ENCODE data around the gene TASP1. TPM values are rescaled to one million over a fixed set of nuclear protein-coding genes. Genes with fewer than 3 reads are reported as not detected.
"Not testable (repeated sequence)": the region's sequence is repeated elsewhere in the genome, so short reads cannot be mapped to it uniquely, and the experiment has no call there.

The TASP1 gene
- total RNA-seq, 6 experiments from 2014 or later = 5.2 to 6.4 (median 6.0) TPM

DNA sequence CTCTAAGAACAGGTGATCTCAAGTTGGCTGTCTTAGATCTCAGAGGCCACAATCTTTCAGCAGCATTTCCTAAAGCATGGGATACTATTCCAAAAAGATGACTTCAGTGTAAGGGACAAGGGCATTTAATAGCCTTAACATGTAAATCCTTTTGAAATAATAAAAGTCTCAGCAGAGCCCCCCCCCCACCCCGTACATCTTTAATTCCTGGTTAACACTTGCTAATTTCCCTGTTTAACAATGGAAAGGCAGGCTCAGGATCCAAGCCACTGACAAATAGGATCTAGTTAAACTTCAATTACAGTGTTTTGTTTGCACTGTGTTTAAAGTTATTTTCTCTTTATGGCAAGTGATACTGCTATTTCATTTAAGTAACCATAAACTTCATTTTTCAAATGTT is 12.0 kb downstream of the TASP1 start:
- H3K4me1 Mint-ChIP-seq (ENCODE audit: low read depth) = peaks cover 14% of the 10 kb centered on the region
- no peaks in the 10 kb centered on the region; the same call in 1 of the 2 replicates for H3K27me3 Mint-ChIP-seq (ENCODE audit: insufficient read depth)
- peaks cover 6% of the 10 kb centered on the region for H3K36me3 Mint-ChIP-seq (ENCODE audit: low read depth)
- H3K27ac Mint-ChIP-seq = no peak overlapping the region
- DNase-seq = no peak
- TF ChIP-seq, protein P1, sequence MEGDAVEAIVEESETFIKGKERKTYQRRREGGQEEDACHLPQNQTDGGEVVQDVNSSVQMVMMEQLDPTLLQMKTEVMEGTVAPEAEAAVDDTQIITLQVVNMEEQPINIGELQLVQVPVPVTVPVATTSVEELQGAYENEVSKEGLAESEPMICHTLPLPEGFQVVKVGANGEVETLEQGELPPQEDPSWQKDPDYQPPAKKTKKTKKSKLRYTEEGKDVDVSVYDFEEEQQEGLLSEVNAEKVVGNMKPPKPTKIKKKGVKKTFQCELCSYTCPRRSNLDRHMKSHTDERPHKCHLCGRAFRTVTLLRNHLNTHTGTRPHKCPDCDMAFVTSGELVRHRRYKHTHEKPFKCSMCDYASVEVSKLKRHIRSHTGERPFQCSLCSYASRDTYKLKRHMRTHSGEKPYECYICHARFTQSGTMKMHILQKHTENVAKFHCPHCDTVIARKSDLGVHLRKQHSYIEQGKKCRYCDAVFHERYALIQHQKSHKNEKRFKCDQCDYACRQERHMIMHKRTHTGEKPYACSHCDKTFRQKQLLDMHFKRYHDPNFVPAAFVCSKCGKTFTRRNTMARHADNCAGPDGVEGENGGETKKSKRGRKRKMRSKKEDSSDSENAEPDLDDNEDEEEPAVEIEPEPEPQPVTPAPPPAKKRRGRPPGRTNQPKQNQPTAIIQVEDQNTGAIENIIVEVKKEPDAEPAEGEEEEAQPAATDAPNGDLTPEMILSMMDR (IDR thresholded peaks at IDR 0.05) = no peak
- no peak overlapping the region for H3K4me3 Mint-ChIP-seq
- no peaks in the 10 kb centered on the region for H3K9me3 Mint-ChIP-seq

DNA sequence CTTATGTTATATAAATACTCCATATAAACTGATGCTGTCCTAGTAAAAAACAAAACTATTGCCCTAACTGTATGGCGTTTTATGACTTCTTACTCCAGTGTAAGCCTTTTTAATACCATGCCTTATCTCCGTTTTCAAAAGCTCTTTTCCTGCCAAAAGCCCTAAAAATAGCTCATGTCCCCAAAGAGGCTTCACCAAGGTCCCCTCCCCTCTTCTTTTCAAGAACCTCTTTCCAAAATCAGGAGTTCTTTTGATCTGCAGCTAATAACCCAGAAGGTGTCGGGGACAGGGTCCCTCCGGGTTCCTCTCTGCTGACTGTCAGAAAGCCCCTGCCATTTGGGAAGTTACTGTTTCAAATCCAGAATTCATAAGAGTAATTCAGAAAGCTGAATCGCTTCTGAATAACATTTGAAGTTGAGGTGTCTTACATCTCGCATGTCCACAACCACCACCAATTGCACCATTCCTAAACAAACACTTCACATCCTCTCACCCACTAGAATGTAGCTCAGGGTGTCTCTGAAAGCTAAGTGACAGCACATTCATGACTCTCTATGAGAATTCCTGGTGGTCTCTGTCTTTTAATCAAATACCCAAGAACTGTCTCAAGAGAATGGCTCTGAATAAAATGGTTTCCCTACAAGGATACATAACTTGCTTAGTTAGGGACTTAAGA is 13.3 kb downstream of the TASP1 start:
- no peak for DNase-seq
- H3K27me3 Mint-ChIP-seq (ENCODE audit: insufficient read depth) = no peaks in the 10 kb centered on the region; the same call in 1 of the 2 replicates
- no peaks in the 10 kb centered on the region for H3K9me3 Mint-ChIP-seq
- TF ChIP-seq, protein P1 (IDR thresholded peaks at IDR 0.05) = no peak
- peaks cover 14% of the 10 kb centered on the region for H3K4me1 Mint-ChIP-seq (ENCODE audit: low read depth)
- H3K27ac Mint-ChIP-seq = no peak overlapping the region
- no peak overlapping the region for H3K4me3 Mint-ChIP-seq
- H3K36me3 Mint-ChIP-seq (ENCODE audit: low read depth) = peaks cover 6% of the 10 kb centered on the region

DNA sequence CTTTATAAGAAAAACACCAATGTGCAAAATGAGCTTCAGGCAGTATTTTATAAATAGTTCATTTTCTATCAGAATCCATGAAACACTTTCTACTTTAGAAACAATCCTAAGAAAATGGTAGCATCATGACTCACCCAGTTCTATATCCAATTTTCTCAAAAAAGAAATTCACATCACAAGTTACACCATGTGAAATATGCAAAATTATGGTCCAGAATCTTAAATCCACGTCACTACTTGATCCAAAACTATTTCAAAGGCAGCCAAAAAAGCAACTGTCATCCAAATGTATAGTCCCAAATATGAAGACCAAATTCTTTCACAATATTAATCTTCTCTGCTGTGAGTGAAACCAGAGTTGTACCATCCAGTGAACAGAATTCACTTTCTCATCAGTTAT is 19.3 kb downstream of the TASP1 start:
- H3K27me3 Mint-ChIP-seq (ENCODE audit: insufficient read depth); H3K36me3 Mint-ChIP-seq (ENCODE audit: low read depth); H3K9me3 Mint-ChIP-seq; DNase-seq; H3K27ac Mint-ChIP-seq; H3K4me3 Mint-ChIP-seq: not testable (repeated sequence)
- peaks cover 25% of the 10 kb centered on the region for H3K4me1 Mint-ChIP-seq (ENCODE audit: low read depth)

DNA sequence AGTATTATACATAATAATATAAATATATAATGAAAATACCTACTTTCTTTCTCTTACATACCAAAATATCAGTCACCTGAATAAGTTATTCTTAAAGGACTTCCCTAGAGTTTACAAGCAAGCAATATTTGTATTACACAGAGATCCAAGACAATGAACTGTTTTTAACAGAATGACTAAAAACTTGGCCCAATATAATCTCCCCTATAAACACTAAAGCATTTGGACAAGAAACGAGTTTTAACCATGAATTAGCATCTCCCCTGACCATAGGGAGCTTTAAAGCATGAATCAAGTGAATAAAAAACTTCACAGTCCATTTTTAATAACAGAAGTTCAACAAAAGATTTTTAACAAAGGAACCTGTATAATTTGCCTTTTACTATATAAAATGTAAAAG is 20.3 kb downstream of the TASP1 start:
- H3K4me3 Mint-ChIP-seq; H3K27ac Mint-ChIP-seq; H3K27me3 Mint-ChIP-seq (ENCODE audit: insufficient read depth); H3K9me3 Mint-ChIP-seq; DNase-seq; H3K36me3 Mint-ChIP-seq (ENCODE audit: low read depth): not testable (repeated sequence)
- peaks cover 30% of the 10 kb centered on the region for H3K4me1 Mint-ChIP-seq (ENCODE audit: low read depth)

DNA sequence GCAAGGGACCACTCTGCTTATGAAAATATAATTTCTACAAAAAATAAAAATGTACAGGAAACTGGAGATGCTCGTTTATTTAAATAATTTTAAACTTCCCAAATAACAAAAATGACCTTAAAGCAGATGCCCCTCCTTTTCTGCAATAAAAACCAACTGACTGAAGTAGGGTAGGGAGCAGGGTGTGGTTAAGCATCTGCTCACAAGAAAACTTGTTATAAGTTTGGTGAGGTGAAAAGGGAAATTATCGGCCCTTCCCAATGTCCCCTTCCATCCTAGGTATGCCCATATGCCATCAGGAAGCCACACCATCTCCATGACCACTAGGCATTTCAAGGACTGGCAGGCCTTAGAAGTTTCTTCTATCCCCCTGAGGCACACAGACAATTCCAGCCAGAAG is 21.1 kb downstream of the TASP1 start:
- not testable (repeated sequence) for H3K27ac Mint-ChIP-seq; H3K36me3 Mint-ChIP-seq (ENCODE audit: low read depth); H3K4me3 Mint-ChIP-seq; H3K9me3 Mint-ChIP-seq; DNase-seq; H3K27me3 Mint-ChIP-seq (ENCODE audit: insufficient read depth)
- H3K4me1 Mint-ChIP-seq (ENCODE audit: low read depth) = peaks cover 30% of the 10 kb centered on the region

DNA sequence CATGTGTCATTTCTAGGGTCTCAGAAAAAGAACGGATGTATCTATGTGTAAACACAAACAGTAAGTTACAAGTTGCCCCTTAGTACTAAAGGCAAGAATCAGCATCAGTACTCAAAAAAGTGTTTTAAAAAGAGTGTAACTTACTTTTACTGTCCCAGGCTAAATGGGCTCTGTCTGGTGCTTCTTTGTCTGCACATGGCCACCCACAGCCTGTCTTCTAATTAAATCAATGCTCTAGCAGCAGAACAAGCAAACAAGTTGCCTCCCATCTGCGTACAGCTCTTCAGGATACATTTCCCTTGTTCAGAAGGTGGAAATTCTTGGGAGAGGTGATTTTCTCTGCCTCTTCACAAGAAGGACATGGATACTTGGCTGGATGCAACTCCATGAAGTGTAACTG is 22.0 kb downstream of the TASP1 start:
- H3K4me1 Mint-ChIP-seq (ENCODE audit: low read depth) = peaks cover 30% of the 10 kb centered on the region
- not testable (repeated sequence) for H3K27me3 Mint-ChIP-seq (ENCODE audit: insufficient read depth); H3K27ac Mint-ChIP-seq; DNase-seq; H3K4me3 Mint-ChIP-seq; H3K36me3 Mint-ChIP-seq (ENCODE audit: low read depth); H3K9me3 Mint-ChIP-seq

DNA sequence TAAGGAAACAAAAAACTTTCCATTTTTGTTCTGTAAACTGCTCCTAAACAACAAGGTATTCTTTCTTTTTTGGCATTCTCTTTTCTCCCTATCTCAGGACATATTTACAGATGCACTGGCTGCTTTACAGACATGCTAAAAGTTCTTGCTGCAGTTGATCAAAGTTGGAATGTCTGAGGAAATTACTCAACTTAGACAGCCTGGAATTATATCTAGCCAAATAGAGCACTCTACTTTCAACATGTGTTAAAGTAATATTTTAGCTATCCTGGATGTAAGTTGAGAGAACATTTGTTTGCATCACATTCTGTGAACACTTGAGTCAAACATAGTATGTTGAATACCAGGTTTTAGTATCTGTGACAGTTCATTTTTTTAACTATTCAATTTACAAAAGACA is 24.8 kb downstream of the TASP1 start:
- Mint-ChIP-seq H3K4me3 (no peak overlapping the region), H3K4me1 (ENCODE audit: low read depth) (peaks cover 23% of the 10 kb centered on the region), H3K9me3 (no peaks in the 10 kb centered on the region), H3K36me3 (ENCODE audit: low read depth) (peaks cover 4% of the 10 kb centered on the region; the same call in 1 of the 2 replicates), H3K27ac (no peak overlapping the region), H3K27me3 (ENCODE audit: insufficient read depth) (no peaks in the 10 kb centered on the region)
- TF ChIP-seq, protein P1 (IDR thresholded peaks at IDR 0.05) = no peak
- no peak for DNase-seq
